Ramos (cell line): ENCODE results near the gene CLEC20A.

Source experiments
- in situ Hi-C: fragments of 300-500 bp; cut with MboI; formaldehyde crosslinking; loops from one replicate; pipeline ENCODE4 v1.14.3; 2022; ENCODE audit warnings: low sequenced_read_pairs; ENCODE audit not compliant: unreplicated experiment

Gene CLEC20A

DNA sequence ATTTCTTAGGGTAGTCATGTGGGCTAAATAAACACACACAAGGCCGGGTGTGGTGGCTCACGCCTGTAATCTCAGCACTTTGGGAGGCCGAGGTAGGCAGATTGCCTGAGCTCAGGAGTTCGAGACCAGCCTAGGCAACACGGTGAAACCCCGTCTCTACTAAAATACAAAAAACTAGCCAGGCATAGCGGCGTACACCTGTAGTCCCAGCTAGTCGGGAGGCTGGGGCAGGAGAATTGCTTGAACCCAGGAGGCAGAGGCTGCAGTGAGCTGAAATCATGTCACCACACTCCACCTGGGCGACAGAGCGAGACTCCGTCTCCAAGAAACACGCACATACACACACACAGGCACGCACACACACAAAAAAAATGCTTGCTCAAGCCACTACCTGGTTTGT is 6.6 kb upstream of the CLEC20A start:
- in situ Hi-C loops = loop anchor here (10.0 to 25.0 kb wide), 2 partner anchors 199 to 1309 kb away; no protein-coding TSS in a partner anchor

DNA sequence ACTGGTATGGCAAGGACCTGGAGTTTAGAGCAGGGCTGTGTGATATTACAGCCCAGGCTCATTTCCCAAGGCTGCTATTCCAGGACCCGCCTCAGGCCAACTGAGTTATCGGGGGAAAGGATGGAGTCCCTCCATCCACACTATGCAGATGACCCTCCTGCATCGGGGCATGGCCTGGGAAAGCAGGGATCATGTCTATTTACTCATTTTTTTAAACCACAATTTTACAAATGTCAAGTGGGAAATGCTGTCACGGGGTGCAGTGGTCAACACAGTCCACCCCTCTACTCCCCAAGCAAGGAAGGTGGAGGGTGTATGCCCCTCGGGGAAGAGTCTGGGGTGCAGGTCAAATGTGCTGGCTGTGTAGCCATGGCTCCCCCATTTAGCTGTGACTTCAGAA is 6.1 kb upstream of the CLEC20A start:
- in situ Hi-C loops = loop anchor here (10.0 to 25.0 kb wide), 2 partner anchors 198 to 1309 kb away; no protein-coding TSS in a partner anchor

GRCh38 chr1:178502330-178502714 is 5.6 kb upstream of the CLEC20A start:
- in situ Hi-C loops = loop anchor here (10.0 to 25.0 kb wide), 2 partner anchors 198 to 1310 kb away; no protein-coding TSS in a partner anchor

GRCh38 chr1:178501705-178502329 is 5.1 kb upstream of the CLEC20A start:
- in situ Hi-C loops = loop anchor here (10.0 to 25.0 kb wide), 2 partner anchors 197 to 1310 kb away; no protein-coding TSS in a partner anchor

DNA sequence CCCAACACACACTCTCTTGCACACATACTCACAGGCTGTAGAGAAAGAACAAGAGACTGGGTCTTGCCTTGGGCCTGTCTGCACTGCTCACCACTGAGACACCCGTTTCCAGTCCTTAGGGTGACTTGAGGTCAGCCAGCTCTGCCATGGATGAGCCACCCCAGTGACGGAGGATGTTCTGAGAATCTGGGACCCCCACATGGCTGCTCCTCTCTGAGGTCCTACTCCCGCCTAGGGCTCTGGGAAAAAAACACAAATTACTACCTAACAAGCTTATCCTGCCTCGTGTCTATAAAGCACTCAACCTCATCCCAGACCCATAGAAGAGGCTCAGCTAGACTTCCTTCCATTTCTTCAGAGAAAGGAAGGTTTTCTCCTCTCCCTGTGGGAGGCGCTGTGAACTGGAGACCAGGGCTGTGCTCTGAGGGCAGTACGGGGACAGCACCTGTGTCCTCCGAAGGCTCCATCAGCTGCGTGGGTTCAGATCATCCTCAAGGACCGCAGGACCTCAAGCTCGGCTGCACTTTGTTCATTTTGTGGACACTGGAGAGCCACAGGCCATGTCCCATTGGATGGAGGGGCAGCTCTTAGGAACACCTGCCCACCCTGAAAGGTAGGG is 4.3 kb upstream of the CLEC20A start:
- in situ Hi-C loops = loop anchor here (10.0 to 25.0 kb wide), 2 partner anchors 196 to 1311 kb away; no protein-coding TSS in a partner anchor

DNA sequence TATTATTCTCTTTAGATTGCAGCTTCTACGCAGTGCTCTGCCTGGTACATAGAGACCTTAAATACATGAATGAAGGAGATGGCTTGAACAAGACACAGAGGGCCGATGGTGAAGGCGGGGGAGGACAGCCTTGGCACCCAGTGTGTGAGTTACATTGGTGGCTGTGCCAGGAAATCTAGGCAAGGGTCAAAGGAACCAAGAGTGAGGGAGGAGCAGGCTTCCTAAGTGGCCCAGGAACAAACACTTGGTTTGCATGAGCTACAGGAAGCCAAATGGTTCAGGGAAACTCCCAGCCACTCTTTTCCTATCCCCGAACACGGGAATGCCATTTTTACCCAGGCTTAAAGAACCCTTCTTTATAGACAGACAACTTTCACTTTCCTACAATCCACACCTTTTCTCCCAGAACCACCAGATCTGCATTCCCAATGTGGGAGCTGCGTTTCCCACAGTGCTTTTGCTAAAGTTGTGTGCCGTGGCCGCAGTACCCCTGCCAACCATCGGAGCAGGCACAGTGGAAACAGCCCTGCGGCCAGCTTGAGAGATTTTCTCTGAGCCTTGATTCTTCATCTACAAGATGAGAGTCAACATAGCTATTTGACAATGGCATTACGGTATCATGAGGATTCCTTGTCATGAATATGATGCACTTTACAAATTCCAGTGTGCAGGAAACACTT is 3.5 kb upstream of the CLEC20A start:
- in situ Hi-C loops = loop anchor here (10.0 to 25.0 kb wide), 2 partner anchors 195 to 1312 kb away; no protein-coding TSS in a partner anchor

DNA sequence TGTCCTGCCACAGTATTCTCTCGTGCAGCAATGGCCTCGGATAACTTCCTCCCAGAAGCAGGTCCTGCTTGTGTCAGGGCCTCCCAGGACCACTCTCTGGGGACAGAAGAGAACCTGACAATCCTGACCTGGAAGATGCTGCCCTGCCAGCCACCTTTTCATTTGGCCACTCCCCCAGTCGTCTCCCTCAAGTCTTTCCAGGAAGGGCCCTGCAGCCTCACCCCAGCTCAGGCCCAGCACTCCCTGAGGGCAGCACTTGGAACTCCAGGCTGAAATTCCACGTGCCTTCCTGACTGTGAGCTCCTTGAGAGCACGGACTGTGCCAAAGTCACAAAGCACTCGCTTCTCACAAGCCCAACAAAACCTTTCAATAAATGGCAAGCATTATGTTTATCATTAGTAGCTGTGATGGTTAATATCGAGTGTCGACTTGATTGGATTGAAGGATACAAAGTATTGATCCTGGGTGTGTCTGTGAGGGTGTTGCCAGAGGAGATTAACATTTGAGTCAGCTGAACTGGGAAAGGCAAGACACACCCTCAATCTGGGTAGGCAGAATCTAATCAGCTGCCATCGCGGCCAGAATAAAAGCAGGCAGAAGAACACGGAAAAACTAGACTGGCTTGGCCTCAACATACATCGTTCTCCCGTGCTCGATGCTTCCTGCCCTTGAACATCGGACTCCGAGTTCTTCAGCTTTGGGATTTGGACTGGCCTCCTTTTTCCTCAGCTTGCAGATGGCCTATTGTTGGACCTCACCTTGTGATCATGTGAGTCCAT is 2.3 kb upstream of the CLEC20A start:
- in situ Hi-C loops = no loop called here

DNA sequence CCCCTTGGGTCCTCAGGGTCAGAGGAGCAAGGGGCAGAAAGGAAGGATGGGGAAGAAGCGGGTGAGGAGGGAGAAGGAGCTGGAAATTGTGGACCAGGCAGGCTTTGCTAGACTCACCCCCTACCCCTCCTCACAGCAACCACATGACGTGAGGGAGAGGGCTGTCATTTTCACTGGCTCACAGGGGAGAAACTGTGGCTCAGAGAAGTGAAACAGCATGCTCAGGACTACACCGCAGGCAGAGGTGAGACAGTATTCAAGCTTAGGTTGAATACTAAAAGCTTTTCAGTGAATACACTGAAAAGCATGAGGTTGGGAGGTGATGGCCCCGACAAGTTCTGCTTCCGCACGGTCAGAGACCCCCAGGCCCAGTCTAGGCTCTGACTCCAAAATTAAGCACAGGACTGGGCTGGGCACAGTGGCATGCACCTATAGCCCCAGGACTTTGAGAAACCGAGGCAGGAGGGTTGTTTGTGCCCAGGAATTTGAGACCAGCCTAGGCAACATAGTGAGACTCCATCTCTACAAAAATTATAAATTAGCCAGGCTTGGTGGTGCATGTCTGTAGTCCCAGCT is 1.2 kb upstream of the CLEC20A start:
- in situ Hi-C loops = no loop called here

- in situ Hi-C loops = no loop called here
These were observed 889 bp downstream of the CLEC20A start for GRCh38 chr1:178495741-178496409.

- in situ Hi-C loops = no loop called here
These were observed 1.6 kb downstream of the CLEC20A start for GRCh38 chr1:178495158-178495557.

GRCh38 chr1:178494569-178494971 is 2.2 kb downstream of the CLEC20A start:
- in situ Hi-C loops = no loop called here

DNA sequence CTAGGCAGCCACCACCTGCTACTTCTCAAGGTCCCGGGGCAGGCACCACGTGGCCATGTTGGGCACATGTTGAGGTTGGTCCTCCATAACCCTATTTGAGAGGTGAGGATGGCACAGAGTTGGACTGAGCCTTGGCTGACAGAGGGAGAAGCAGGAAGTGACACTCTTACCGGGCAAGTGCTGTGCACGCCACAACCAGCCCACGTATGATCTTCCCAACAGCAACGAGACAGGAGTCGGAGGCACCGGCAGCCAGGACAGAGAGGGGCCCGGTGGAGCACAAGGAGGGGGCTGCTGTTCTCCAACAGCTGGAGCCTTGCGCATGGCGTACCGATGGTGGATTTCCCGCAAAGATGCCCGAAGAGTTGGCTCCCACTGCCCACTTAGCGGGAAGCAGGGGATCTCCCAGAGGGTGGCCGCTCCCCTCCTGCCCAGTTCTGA is 3.4 kb downstream of the CLEC20A start:
- in situ Hi-C loops = no loop called here

- in situ Hi-C loops = no loop called here
These were observed 4.4 kb downstream of the CLEC20A start for GRCh38 chr1:178492341-178492740.

GRCh38 chr1:178491721-178492120 is 5.0 kb downstream of the CLEC20A start:
- in situ Hi-C loops = no loop called here

DNA sequence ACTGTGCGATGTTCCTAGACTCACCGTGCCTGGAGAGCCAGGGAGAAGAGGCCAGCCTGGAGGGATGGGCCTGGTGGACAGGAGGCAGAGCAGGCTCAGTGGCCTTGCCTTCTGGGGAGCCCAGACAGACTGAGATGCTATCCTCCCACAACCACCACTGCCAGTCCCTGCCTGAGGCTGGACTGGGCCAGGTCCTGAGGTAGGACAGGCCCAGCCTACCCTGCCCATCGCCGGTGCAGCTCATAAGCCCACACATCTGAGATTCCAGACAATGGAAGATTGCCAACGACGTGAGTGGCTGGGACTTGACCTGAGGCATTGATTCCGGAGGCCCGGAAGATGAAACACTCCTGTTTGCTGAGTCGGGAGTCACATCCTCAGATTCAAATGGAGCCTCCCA is 5.8 kb downstream of the CLEC20A start:
- in situ Hi-C loops = no loop called here

- in situ Hi-C loops = no loop called here
These were observed 6.6 kb downstream of the CLEC20A start for GRCh38 chr1:178490136-178490535.

- in situ Hi-C loops = no loop called here
These were observed 7.4 kb downstream of the CLEC20A start for GRCh38 chr1:178489399-178489798.

DNA sequence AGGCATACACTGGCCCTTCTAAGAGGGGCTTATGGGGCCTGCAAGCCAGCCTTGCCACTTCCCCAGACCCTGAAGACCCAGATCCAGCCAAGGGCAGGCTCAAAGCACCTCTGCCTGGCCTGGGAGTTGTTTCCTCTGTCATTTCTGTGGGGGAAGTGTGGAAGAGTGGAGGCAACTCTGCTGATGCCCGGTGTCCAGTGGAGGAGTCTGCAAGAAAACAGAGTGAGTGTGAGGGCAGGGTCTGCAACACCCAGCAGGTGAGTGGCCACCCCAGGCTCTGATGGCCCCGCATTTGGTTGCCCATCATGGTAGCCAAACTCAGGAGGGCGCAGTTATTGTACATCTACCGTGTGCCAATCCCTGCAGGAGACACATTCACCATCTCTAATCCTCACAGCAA is 8.4 kb downstream of the CLEC20A start:
- in situ Hi-C loops = no loop called here

DNA sequence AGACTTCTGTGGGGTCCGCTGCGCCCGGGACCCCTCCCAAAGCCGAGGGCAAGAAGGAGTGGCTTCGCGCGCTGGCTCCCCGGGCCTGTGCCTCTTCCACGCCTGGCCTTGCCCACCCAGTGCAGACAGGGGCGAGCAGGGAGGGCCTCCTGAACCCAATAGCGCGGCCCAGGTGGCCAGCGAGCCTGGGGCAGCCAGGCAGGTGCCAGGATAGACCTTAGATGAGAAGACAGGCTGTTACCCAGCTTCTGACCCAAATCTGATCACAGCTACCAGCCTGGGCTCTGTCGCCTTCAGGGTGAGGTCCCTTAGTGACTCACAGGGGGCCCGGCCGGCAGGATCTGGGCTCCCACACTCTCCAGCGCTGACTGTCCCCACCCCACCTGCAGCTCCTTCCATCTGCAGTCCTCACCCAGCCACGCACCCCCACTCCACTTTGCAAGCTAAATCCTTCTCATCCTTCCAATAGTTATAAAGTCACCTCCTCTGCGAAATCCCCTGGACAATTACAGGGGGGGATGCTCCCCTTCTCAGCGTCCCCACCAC is 9.6 kb downstream of the CLEC20A start:
- in situ Hi-C loops = no loop called here
